Activated CD4-positive, alpha-beta T cell treated with anti-CD3 and anti-CD28 coated beads for 36 hours (primary cell): ENCODE data around the gene FURIN. TPM values are rescaled to one million over a fixed set of nuclear protein-coding genes. Genes with fewer than 3 reads are reported as not detected.
A peak's percentile ranks its signal among the peaks of the same experiment; 100 is the strongest.
"Not testable (repeated sequence)": the region's sequence is repeated elsewhere in the genome, so short reads cannot be mapped to it uniquely, and the experiment has no call there.

ENCODE experiments used
- ATAC-seq: fragments of 200-7000 bp; cut with Tn5 transposase; one replicate; pipeline ENCODE4 v1.10.0; 2021; ENCODE audit warnings: mild to moderate bottlenecking, moderate library complexity
- CTCF ChIA-PET: fragments of 350-600 bp; sonication (Branson Sonifier 250); formaldehyde crosslinking; loops from one replicate; lab custom pipeline; 2021; ENCODE audit warnings: antibody characterized with exemption; lab: Charles Lee
- POLR2A ChIA-PET: fragments of 350-600 bp; sonication (Branson Sonifier 250); formaldehyde crosslinking; loops from one replicate; lab custom pipeline; 2021; ENCODE audit warnings: antibody characterized with exemption, inconsistent platforms; lab: Charles Lee
- DNase-seq: peaks from one replicate; pipeline ENCODE4 v3.0.0-alpha.2; 2020
- H3K27ac Mint-ChIP-seq: one replicate; pipeline ENCODE4 v1.8.0; 2021; ENCODE audit warnings: mixed read lengths
- H3K27me3 Mint-ChIP-seq: one replicate; pipeline ENCODE4 v1.8.0; 2021; ENCODE audit warnings: mixed read lengths
- H3K36me3 Mint-ChIP-seq: one replicate; pipeline ENCODE4 v1.8.0; 2021; ENCODE audit warnings: low read depth, mixed read lengths
- H3K4me1 Mint-ChIP-seq: one replicate; pipeline ENCODE4 v1.8.0; 2021; ENCODE audit warnings: mixed read lengths
- H3K4me3 Mint-ChIP-seq: one replicate; pipeline ENCODE4 v1.8.0; 2021; ENCODE audit warnings: mild to moderate bottlenecking, moderate library complexity, mixed read lengths
- H3K9me3 Mint-ChIP-seq: one replicate; pipeline ENCODE4 v1.8.0; 2021; ENCODE audit warnings: low read depth, mixed read lengths
- intact Hi-C, 2 experiments: fragments of 100-400 bp; cut with DNase I in 1 of 2; cut with micrococcal nuclease in 1 of 2; formaldehyde crosslinking; loops; one replicate each; pipeline versions ENCODE4 v1.14.2 to v1.15.1; 2022 to 2024; cut with DNase I, micrococcal nuclease
- total RNA-seq, 2 experiments: library from RNA; stranded (reverse); gene quantifications; one replicate each; pipeline ENCODE4 v1.2.3, GENCODE V29; 2021

FURIN gene
- total RNA-seq, 2 experiments from 2014 or later, result 406 to 422 TPM

DNA sequence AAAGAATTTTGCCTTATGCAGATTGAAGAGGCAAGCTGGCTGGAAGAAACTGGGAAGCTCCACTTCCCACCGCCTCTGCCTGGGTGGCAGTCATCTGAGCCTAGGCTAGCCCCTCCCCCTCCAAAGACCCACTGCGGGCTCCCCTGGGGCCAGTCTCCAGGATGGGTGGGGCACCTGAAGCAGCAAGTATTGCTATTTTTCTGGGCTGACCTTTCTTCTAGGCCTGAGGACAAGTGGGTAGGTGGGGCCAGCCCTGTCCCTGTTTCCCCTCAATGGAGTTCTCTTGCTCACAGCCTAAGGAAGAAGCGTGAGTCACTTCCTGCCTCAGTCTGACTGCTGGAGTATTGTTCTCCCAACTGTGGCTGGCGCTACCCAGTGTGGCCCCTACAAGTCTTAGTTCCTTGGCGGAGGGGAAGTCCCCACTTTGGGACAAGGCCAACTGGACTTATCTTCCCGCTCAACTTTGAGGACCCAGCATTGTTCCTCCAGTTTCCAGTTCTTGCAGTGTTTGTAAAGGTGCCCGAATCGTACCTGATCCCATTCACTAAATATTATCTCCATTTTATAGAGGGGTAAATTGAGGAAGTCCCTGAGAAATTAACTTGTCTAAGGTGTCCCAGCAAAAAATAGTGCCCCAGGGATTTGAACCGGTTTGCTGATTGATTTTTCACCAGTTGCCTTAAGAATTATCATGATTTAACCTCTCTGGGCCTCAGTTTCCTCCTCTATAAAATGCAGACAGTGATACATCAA is 1.4 kb downstream of the FURIN start:
- peaks cover 59% of the 10 kb centered on the region for H3K4me1 Mint-ChIP-seq
- peak overlapping the region; percentile 90 for H3K4me3 Mint-ChIP-seq
- H3K9me3 Mint-ChIP-seq, result no peaks in the 10 kb centered on the region
- ChIA-PET POLR2A (interaction anchor here (0.6 to 2.4 kb wide), 7 partner anchors 16 to 43 kb away, joined by 3 to 19 read pairs (median 6); no protein-coding TSS in a partner anchor), CTCF (interaction anchor here (0.6 to 2.2 kb wide), 5 partner anchors 16 to 66 kb away, joined by 3 to 8 read pairs (median 5); no protein-coding TSS in a partner anchor)
- intact Hi-C loops, result loop anchor here (1.0 to 10.0 kb wide), 7 partner anchors 13 to 222 kb away; no protein-coding TSS in a partner anchor
- DNase-seq (peak; percentile 78), ATAC-seq (peak; percentile 65)
- H3K36me3 Mint-ChIP-seq, result peaks cover 45% of the 10 kb centered on the region
- H3K27ac Mint-ChIP-seq, result peak overlapping the region; percentile 98
- peaks cover 5% of the 10 kb centered on the region for H3K27me3 Mint-ChIP-seq

DNA sequence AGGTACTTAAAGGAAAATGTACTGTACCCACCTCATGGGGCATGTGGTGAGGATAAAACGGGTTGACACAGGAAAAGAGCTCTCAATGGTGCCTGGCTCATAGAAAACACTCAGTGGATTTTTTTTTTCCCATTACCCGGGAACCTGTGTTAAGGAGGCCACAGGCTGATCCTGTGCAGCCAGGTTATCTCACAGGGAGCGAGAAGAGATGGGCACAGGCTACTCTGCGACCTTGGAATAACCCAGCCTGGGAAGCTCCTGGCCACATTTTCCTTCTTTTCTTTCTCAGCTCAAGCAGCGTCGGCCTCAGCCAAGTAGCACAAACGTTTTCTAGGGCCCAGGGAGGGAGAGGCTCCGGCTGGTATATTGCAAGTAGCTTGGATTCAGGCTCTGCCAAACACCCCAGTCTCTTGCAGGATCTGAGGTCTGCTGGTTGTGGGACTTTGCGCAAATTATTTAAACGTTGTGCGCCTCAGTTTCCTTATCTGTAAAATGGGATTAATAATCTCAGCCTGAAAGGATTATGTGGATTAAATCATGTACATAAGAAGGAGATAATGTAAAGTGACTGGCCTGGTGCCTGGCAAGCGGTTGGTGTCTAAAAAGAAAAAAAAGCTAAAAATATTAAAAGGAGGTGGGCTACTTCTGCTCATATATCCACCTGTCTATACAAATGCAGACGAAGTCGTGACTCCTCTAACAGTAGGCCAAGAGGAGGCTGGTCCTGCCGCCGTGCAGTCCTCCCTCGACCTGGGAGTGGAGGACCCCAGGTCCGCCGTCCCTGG is 2.2 kb downstream of the FURIN start:
- no peaks in the 10 kb centered on the region for H3K9me3 Mint-ChIP-seq
- H3K4me1 Mint-ChIP-seq, result peaks cover 56% of the 10 kb centered on the region
- peaks cover 51% of the 10 kb centered on the region for H3K36me3 Mint-ChIP-seq
- intact Hi-C loops, result loop anchor here (1.0 to 10.0 kb wide), 4 partner anchors 32 to 223 kb away; partner anchors contain the start of gene HDDC3 (in 1 of the 2)
- ATAC-seq, result no peak
- peaks cover 5% of the 10 kb centered on the region for H3K27me3 Mint-ChIP-seq
- peak; percentile 50 for DNase-seq
- POLR2A ChIA-PET, result interaction anchor here (0.6 to 2.4 kb wide), 7 partner anchors 18 to 56 kb away, joined by 3 to 19 read pairs (median 5); no protein-coding TSS in a partner anchor
- H3K4me3 Mint-ChIP-seq, result peak overlapping the region; percentile 90
- CTCF ChIA-PET, result interaction anchor here (0.6 to 2.2 kb wide), 6 partner anchors 15 to 65 kb away, joined by 3 to 8 read pairs (median 4); no protein-coding TSS in a partner anchor
- H3K27ac Mint-ChIP-seq, result peak overlapping the region; percentile 98

- Mint-ChIP-seq H3K27me3 (peaks cover 1% of the 10 kb centered on the region), H3K27ac (peak overlapping the region; percentile 98), H3K36me3 (peaks cover 56% of the 10 kb centered on the region), H3K9me3 (no peaks in the 10 kb centered on the region), H3K4me1 (peaks cover 55% of the 10 kb centered on the region), H3K4me3 (peak overlapping the region; percentile 90)
- DNase-seq, result peak; percentile 61
- ChIA-PET CTCF (interaction anchor here (0.6 to 2.2 kb wide), 5 partner anchors 14 to 63 kb away, joined by 3 to 8 read pairs (median 5); no protein-coding TSS in a partner anchor), POLR2A (interaction anchor here (0.8 to 2.4 kb wide), 7 partner anchors 19 to 57 kb away, joined by 3 to 19 read pairs (median 5); no protein-coding TSS in a partner anchor)
- intact Hi-C loops, result loop anchor here (1.0 to 10.0 kb wide), 4 partner anchors 31 to 224 kb away; partner anchors contain the start of gene HDDC3 (in 1 of the 2)
- no peak for ATAC-seq
Measured at GRCh38 chr15:90871139-90871715, 2.8 kb downstream of the FURIN start.

DNA sequence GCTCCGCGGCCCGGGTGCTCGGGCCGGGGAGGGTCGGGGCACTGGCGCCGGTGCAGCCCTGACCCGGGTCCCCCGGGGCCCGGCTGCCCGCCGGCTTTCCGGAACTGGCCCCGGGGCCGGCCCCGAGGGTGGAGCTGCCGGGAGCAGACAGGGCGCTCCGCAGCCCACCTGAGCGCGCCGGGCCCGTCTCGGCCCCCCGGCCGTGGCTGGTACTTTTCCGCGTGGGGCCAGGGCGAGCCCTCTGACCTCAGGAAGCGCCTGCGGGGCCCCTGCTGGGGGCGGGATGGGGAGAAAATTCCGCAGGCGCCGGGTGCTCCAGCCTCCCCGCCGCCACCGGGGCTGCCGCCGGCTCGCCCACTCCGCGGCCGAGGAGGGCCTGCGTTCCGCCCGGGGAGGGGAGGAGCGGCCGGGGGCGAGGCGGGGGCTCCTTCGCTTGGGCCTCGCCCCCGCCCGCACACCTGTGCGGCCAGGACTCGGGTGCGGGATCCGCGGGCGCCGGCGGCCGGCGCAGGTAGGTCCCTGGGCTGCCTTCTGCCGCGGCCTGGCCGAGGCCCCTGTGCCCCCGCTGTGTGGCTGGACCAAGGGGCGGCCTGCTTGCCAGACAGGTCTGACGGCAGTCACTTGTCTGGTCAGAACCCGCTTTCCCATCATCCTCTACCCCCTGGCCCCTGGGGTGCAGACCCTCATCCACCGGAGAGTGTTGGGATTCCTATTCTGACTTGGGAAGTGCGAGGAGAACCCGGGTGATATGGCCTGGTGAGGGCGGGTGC is 3.5 kb downstream of the FURIN start:
- POLR2A ChIA-PET, result interaction anchor here (1.2 to 2.4 kb wide), 6 partner anchors 19 to 58 kb away, joined by 3 to 19 read pairs (median 6); no protein-coding TSS in a partner anchor
- peaks cover 63% of the 10 kb centered on the region for H3K36me3 Mint-ChIP-seq
- DNase-seq, result peak; percentile 56

DNA sequence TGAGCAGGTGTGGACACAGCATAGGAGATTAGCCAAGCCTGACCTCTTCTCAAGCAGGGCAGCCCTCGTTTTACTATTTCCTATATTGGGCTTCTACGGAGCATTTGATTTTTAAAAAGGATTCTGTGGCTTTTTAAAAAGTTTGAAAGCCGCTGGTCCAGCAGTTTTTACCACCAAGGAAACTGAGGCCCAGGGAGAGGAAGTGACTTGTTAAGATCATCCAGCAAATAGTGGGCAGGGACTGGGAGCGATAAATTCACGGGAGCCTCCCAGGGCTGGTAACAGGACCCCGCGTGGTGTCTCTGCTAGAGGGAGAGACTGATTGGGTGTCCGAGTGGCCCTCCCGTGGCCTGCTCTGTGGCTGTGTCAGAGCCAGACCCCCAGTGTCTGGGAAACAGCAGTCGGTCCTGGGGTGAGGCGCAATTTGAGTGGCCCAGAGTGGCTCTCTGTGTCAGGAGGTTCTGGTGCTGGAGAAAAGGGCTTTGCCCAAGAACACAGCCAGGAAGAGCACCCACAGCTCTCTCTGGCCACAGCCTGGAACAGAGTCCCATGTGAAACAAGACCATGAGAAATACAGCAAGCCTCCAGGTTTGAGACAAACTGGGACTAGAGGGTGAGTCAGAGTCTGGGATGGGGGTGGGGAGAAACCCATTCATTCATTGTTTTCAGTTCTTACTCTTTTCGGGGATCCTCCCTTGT is 4.2 kb downstream of the FURIN start:
- POLR2A ChIA-PET, result interaction anchor here (0.6 to 2.4 kb wide), 7 partner anchors 9 to 485 kb away, joined by 3 to 17 read pairs (median 4); partner anchors contain the start of genes BLM and IQGAP1
- Mint-ChIP-seq H3K27me3 (no peaks in the 10 kb centered on the region), H3K27ac (peak overlapping the region; percentile 94), H3K36me3 (peaks cover 71% of the 10 kb centered on the region), H3K4me3 (peak overlapping the region; percentile 94), H3K4me1 (peaks cover 52% of the 10 kb centered on the region), H3K9me3 (no peaks in the 10 kb centered on the region)
- CTCF ChIA-PET, result interaction anchor here (0.7 to 2.0 kb wide), 3 partner anchors 14 to 193 kb away, joined by 4 to 12 read pairs (median 6); partner anchors contain the start of gene HDDC3
- peak; percentile 83 for DNase-seq
- intact Hi-C loops, result loop anchor here (1.0 to 10.0 kb wide), 7 partner anchors 16 to 225 kb away; partner anchors contain the start of gene BLM (in 1 of the 2)
- ATAC-seq, result peak; percentile 64

More for the DNA sequence above, 3.5 kb downstream of the FURIN start:
- Mint-ChIP-seq H3K4me1 (peaks cover 55% of the 10 kb centered on the region), H3K9me3 (no peaks in the 10 kb centered on the region), H3K4me3 (peak overlapping the region; percentile 94), H3K27ac (peak overlapping the region; percentile 94), H3K27me3 (peaks cover 1% of the 10 kb centered on the region)
- CTCF ChIA-PET, result interaction anchor here (0.6 to 1.6 kb wide), 4 partner anchors 14 to 63 kb away, joined by 3 to 6 read pairs (median 4); no protein-coding TSS in a partner anchor
- ATAC-seq, result no peak
- intact Hi-C loops, result loop anchor here (1.0 to 10.0 kb wide), 7 partner anchors 15 to 225 kb away; partner anchors contain the start of genes BLM (in 1 of the 2) and HDDC3 (in 1 of the 2)

- no peak for DNase-seq
- Mint-ChIP-seq H3K4me3 (peak overlapping the region; percentile 94), H3K4me1 (peaks cover 44% of the 10 kb centered on the region), H3K27ac (peak overlapping the region; percentile 94), H3K9me3 (no peaks in the 10 kb centered on the region), H3K27me3 (no peaks in the 10 kb centered on the region), H3K36me3 (peaks cover 78% of the 10 kb centered on the region)
- ChIA-PET CTCF (interaction anchor here (0.7 to 2.0 kb wide), 7 partner anchors 13 to 194 kb away, joined by 3 to 12 read pairs (median 4); partner anchors contain the start of gene HDDC3), POLR2A (interaction anchor here (0.6 to 2.4 kb wide), 8 partner anchors 14 to 156 kb away, joined by 3 to 17 read pairs (median 4); partner anchors contain the start of gene BLM)
- ATAC-seq, result no peak
- intact Hi-C loops, result loop anchor here (1.0 to 10.0 kb wide), 7 partner anchors 17 to 226 kb away; partner anchors contain the start of gene BLM (in 1 of the 2)
Measured at GRCh38 chr15:90873488-90873997, 5.2 kb downstream of the FURIN start.

- intact Hi-C loops, result loop anchor here (1.0 to 10.0 kb wide), 7 partner anchors 17 to 227 kb away; partner anchors contain the start of gene BLM (in 1 of the 2)
- Mint-ChIP-seq H3K4me1 (peaks cover 39% of the 10 kb centered on the region), H3K9me3 (no peaks in the 10 kb centered on the region), H3K4me3 (peak overlapping the region; percentile 94), H3K27ac (peak overlapping the region; percentile 79), H3K27me3 (no peaks in the 10 kb centered on the region), H3K36me3 (peaks cover 79% of the 10 kb centered on the region)
- DNase-seq, result peak; percentile 42
- POLR2A ChIA-PET, result interaction anchor here (0.6 to 2.4 kb wide), 6 partner anchors 14 to 79 kb away, joined by 3 to 17 read pairs (median 5); no protein-coding TSS in a partner anchor
- ATAC-seq, result no peak
- CTCF ChIA-PET, result interaction anchor here (0.7 to 2.0 kb wide), 6 partner anchors 12 to 158 kb away, joined by 3 to 12 read pairs (median 3); no protein-coding TSS in a partner anchor
Measured at GRCh38 chr15:90873998-90874605, 5.7 kb downstream of the FURIN start.

GRCh38 chr15:90874986-90875385 is 6.6 kb downstream of the FURIN start:
- peaks cover 81% of the 10 kb centered on the region for H3K36me3 Mint-ChIP-seq
- ChIA-PET CTCF (interaction anchor here (1.0 to 1.5 kb wide), 2 partner anchors 11 to 58 kb away, joined by 3 to 5 read pairs; no protein-coding TSS in a partner anchor), POLR2A (interaction anchor here (1.0 kb wide), 1 partner anchor 49 kb away, joined by 3 read pairs; no protein-coding TSS in a partner anchor)
- not testable (repeated sequence) for H3K27me3 Mint-ChIP-seq, DNase-seq, H3K9me3 Mint-ChIP-seq, ATAC-seq
- peak overlapping the region; percentile 94 for H3K4me3 Mint-ChIP-seq
- intact Hi-C loops, result loop anchor here (5.0 to 10.0 kb wide), 2 partner anchors 60 to 228 kb away; no protein-coding TSS in a partner anchor
- H3K27ac Mint-ChIP-seq, result peak overlapping the region; percentile 65
- peaks cover 30% of the 10 kb centered on the region for H3K4me1 Mint-ChIP-seq
